ENCODE data around the gene AKTIP. TPM values are rescaled to one million over a fixed set of nuclear protein-coding genes. Genes with fewer than 3 reads are reported as not detected.

The AKTIP gene
- total and polyA plus RNA-seq, 9 of the 15 experiments (the other 6 are each of a cell fraction or from before 2014, with no cell fraction given) = 3.0 to 10.7 (median 4.4) TPM

GRCh38 chr16:53523126-53523804, 20.3 kb upstream of the AKTIP start:
- DNase-seq (ENCODE audit: extremely low read depth in 1 of 4, low spot score in 3 of 4) = no peak
- CTCF ChIA-PET (ENCODE audit: low intra/inter-chr PET ratio) = no interaction called here
- WGBS (ENCODE audit: insufficient coverage, low coverage, missing lambda C conversion rate) = 5% methylated on average over 21 of the region's 21 CpGs

More at GRCh38 chr16:53523126-53523804, 20.3 kb upstream of the AKTIP start:
- TF ChIP-seq PCBP1 (IDR thresholded peaks at IDR 0.05; ENCODE audit: low read depth, low read length, poor library complexity, severe bottlenecking) (no peak), TCF7 (IDR thresholded peaks at IDR 0.05; ENCODE audit: borderline replicate concordance) (no peak), CUX1 (CRISPR knock-in tag; IDR thresholded peaks at IDR 0.05) (no peak), ILF3 (IDR thresholded peaks at IDR 0.05; ENCODE audit: borderline replicate concordance) (no peak), TEAD2 (tag; IDR thresholded peaks at IDR 0.05) (no peak), CBX3 (IDR thresholded peaks at IDR 0.05; ENCODE audit: borderline replicate concordance in 1 of 2, low read length in 2 of 2) (no peak), SAP30 (IDR thresholded peaks at IDR 0.05; ENCODE audit: borderline replicate concordance, insufficient read depth, low read depth, low read length, poor library complexity, severe bottlenecking) (no peak), FOXP4 (CRISPR knock-in tag; IDR thresholded peaks at IDR 0.05; ENCODE audit: borderline replicate concordance) (no peak), PHB (CRISPR knock-in tag; IDR thresholded peaks at IDR 0.05) (no peak)
- BruUV-seq (replicated peaks) = no TSS peak
- FAIRE-seq (no peak), ATAC-seq (no peak)
- Histone ChIP-seq H3K4me2 (ENCODE audit: insufficient read depth, low read length) (no peak overlapping the region), H3K4me3 (no peak overlapping the region), H3K9me3 (replicated peaks; ENCODE audit: control insufficient read depth, insufficient read depth, low read depth, low read length) (no peaks in the 10 kb centered on the region), H3K4me1 (replicated peaks in 1 of 2; ENCODE audit: control insufficient read depth in 2 of 2, insufficient read depth in 2 of 2, low read length in 2 of 2) (peaks cover 0 to 6% of the 10 kb centered on the region in 2 experiments; a peak in 2 of 5 replicates), H3K27me3 (ENCODE audit: control insufficient read depth in 2 of 2, insufficient read depth in 2 of 2, low read length in 2 of 2) (peaks cover 27 to 41% of the 10 kb centered on the region in 2 experiments), H3K79me2 (ENCODE audit: control insufficient read depth, insufficient read depth, low read length) (no peaks in the 10 kb centered on the region), H3K9me1 (ENCODE audit: control insufficient read depth, insufficient read depth, low read length) (no peaks in the 10 kb centered on the region), H3K36me3 (ENCODE audit: control insufficient read depth, insufficient read depth, low read length) (no peaks in the 10 kb centered on the region), H2AFZ (ENCODE audit: low read depth, low read length) (no peak overlapping the region), H4K20me1 (replicated peaks; ENCODE audit: control insufficient read depth, insufficient read depth, low read length) (no peaks in the 10 kb centered on the region), H3K9ac (ENCODE audit: insufficient read depth in 1 of 2, low read depth in 2 of 2, low read length in 2 of 2) (no peak overlapping the region), H3K27ac (ENCODE audit: extremely low read depth, low read depth, low read length) (no peak overlapping the region)
- POLR2A ChIA-PET = no interaction called here
- intact Hi-C loops (cut with micrococcal nuclease) = no loop called here
- in situ Hi-C loops (cut with MboI) = loop anchor here (25.0 kb wide), 1 partner anchor 1336 kb away; no protein-coding TSS in a partner anchor
